ES-I3 (cell line): Measurements from ENCODE around the gene OXA1L.
"Not testable (repeated sequence)": the region's sequence is repeated elsewhere in the genome, so short reads cannot be mapped to it uniquely, and the experiment has no call there.

ENCODE experiments used
- H3K36me3 ChIP-seq: 2 replicates; pipeline ENCODE4 v1.6.1; 2013; ENCODE audit warnings: mild to moderate bottlenecking, low read length, control low read depth, moderate library complexity; ENCODE audit not compliant: insufficient read depth
- H3K4me1 ChIP-seq: 2 replicates; pipeline ENCODE4 v1.6.1; 2013; ENCODE audit warnings: mild to moderate bottlenecking, control low read depth, low read length; ENCODE audit not compliant: insufficient read depth
- H3K9ac ChIP-seq: 2 replicates; pipeline ENCODE4 v1.6.1; 2013; ENCODE audit warnings: low read depth, mild to moderate bottlenecking, low read length, moderate library complexity
- H3K9me3 ChIP-seq: 2 replicates; pipeline ENCODE4 v1.6.1; 2013; ENCODE audit warnings: mild to moderate bottlenecking, low read length, moderate library complexity; ENCODE audit not compliant: control insufficient read depth, insufficient read depth

The OXA1L gene

GRCh38 chr14:22798528-22798927 lies 32.0 kb downstream of the OXA1L start:
- no peak overlapping the region for H3K9ac ChIP-seq
- peaks cover 13% of the 10 kb centered on the region for H3K4me1 ChIP-seq
- H3K9me3 ChIP-seq = 0 out of 2 replicates have a peak, but pooled peaks cover 3% of the 10 kb centered on the region
- H3K36me3 ChIP-seq = no peaks in the 10 kb centered on the region

- H3K9ac ChIP-seq = no peak overlapping the region
- H3K36me3 ChIP-seq = no peaks in the 10 kb centered on the region
- peaks cover 13% of the 10 kb centered on the region for H3K4me1 ChIP-seq
- H3K9me3 ChIP-seq = 0 out of 2 replicates have a peak, but pooled peaks cover 3% of the 10 kb centered on the region
These were observed 33.9 kb downstream of the OXA1L start for GRCh38 chr14:22800346-22800745.

- H3K9me3 ChIP-seq = no peaks in the 10 kb centered on the region
- no peak overlapping the region for H3K9ac ChIP-seq
- peaks cover 8% of the 10 kb centered on the region for H3K4me1 ChIP-seq
- H3K36me3 ChIP-seq = no peaks in the 10 kb centered on the region
These were observed 35.2 kb downstream of the OXA1L start for GRCh38 chr14:22801716-22802115.

- Histone ChIP-seq H3K4me1 (0 out of 2 replicates have a peak, but pooled peaks cover 6% of the 10 kb centered on the region), H3K9me3 (no peaks in the 10 kb centered on the region), H3K9ac (no peak overlapping the region), H3K36me3 (no peaks in the 10 kb centered on the region)
These were observed 36.6 kb downstream of the OXA1L start for GRCh38 chr14:22802860-22803686.

GRCh38 chr14:22803687-22803974 lies 37.1 kb downstream of the OXA1L start:
- Histone ChIP-seq H3K36me3 (no peaks in the 10 kb centered on the region), H3K4me1 (0 out of 2 replicates have a peak, but pooled peaks cover 6% of the 10 kb centered on the region), H3K9ac (no peak overlapping the region), H3K9me3 (no peaks in the 10 kb centered on the region)

GRCh38 chr14:22805235-22805634 lies 38.7 kb downstream of the OXA1L start:
- H3K4me1 ChIP-seq, H3K9me3 ChIP-seq, H3K9ac ChIP-seq, H3K36me3 ChIP-seq: not testable (repeated sequence)

- Histone ChIP-seq H3K36me3 (no peaks in the 10 kb centered on the region; the same call in 1 of the 2 replicates), H3K9ac (no peak overlapping the region), H3K4me1 (0 out of 2 replicates have a peak, but pooled peaks cover 6% of the 10 kb centered on the region), H3K9me3 (no peaks in the 10 kb centered on the region)
These were observed 41.1 kb downstream of the OXA1L start for GRCh38 chr14:22807432-22808087.

- Histone ChIP-seq H3K4me1 (0 out of 2 replicates have a peak, but pooled peaks cover 11% of the 10 kb centered on the region), H3K36me3 (no peaks in the 10 kb centered on the region; the same call in 1 of the 2 replicates), H3K9ac (no peak overlapping the region), H3K9me3 (no peaks in the 10 kb centered on the region)
These were observed 42.1 kb downstream of the OXA1L start for GRCh38 chr14:22808388-22809209.

GRCh38 chr14:22811722-22812121 lies 45.2 kb downstream of the OXA1L start:
- H3K9ac ChIP-seq = no peak overlapping the region
- H3K4me1 ChIP-seq = peaks cover 25% of the 10 kb centered on the region
- no peaks in the 10 kb centered on the region; the same call in 1 of the 2 replicates for H3K36me3 ChIP-seq
- no peaks in the 10 kb centered on the region for H3K9me3 ChIP-seq

- Histone ChIP-seq H3K9ac (no peak overlapping the region), H3K4me1 (peaks cover 19% of the 10 kb centered on the region), H3K9me3 (no peaks in the 10 kb centered on the region), H3K36me3 (no peaks in the 10 kb centered on the region; the same call in 1 of the 2 replicates)
These were observed 46.3 kb downstream of the OXA1L start for GRCh38 chr14:22812744-22813143.

GRCh38 chr14:22813145-22813544 lies 46.7 kb downstream of the OXA1L start:
- no peak overlapping the region for H3K9ac ChIP-seq
- peaks cover 19% of the 10 kb centered on the region for H3K4me1 ChIP-seq
- H3K9me3 ChIP-seq = no peaks in the 10 kb centered on the region
- H3K36me3 ChIP-seq = no peaks in the 10 kb centered on the region; the same call in 1 of the 2 replicates

GRCh38 chr14:22814373-22814772 lies 47.9 kb downstream of the OXA1L start:
- Histone ChIP-seq H3K9ac (no peak overlapping the region), H3K4me1 (peaks cover 24% of the 10 kb centered on the region), H3K36me3 (no peaks in the 10 kb centered on the region; the same call in 1 of the 2 replicates), H3K9me3 (no peaks in the 10 kb centered on the region)

GRCh38 chr14:22814941-22815713 lies 48.6 kb downstream of the OXA1L start, which contains the start of gene SLC7A7:
Gene SLC7A7, minus strand, starts transcription at chr14:22815435. Its CDS starts 2,037 bp downstream, at chr14:22813398.
- Histone ChIP-seq H3K9me3 (no peaks in the 10 kb centered on the region), H3K4me1 (peaks cover 31% of the 10 kb centered on the region), H3K9ac (no peak within 1 kb of the TSS), H3K36me3 (no peaks in the 10 kb centered on the region; the same call in 1 of the 2 replicates)
